SU-DHL-6 (cell line): ENCODE data around the gene RPL13A.

Experiments used
- H2AFZ ChIP-seq: fragments of 200-600 bp; sonication (generic); 2 replicates; pipeline ENCODE4 v1.6.1; 2014; ENCODE audit warnings: low read depth, mild to moderate bottlenecking, moderate library complexity, mixed read lengths, antibody characterized with exemption, low read length; ENCODE audit not compliant: severe bottlenecking
- H3F3A ChIP-seq: fragments of 200-600 bp; shearing (Covaris generic); 2 replicates; pipeline ENCODE4 v1.6.0; 2016; ENCODE audit warnings: antibody characterized with exemption, mild to moderate bottlenecking; ENCODE audit not compliant: insufficient read depth
- H3K27ac ChIP-seq: fragments of 200-600 bp; sonication (generic); 2 replicates; pipeline ENCODE4 v1.5.1; 2016; ENCODE audit warnings: low read depth, mild to moderate bottlenecking, low read length, moderate library complexity, mixed read lengths
- H3K27me3 ChIP-seq: fragments of 200-600 bp; sonication (generic), shearing (Covaris generic); 2 replicates; pipeline ENCODE4 v1.6.0; 2014; ENCODE audit warnings: mild to moderate bottlenecking, low read length
- H3K36me3 ChIP-seq: fragments of 200-600 bp; sonication (generic); 2 replicates; pipeline ENCODE4 v1.6.1; 2014; ENCODE audit warnings: mild to moderate bottlenecking, low read length, mixed read lengths
- H3K4me2 ChIP-seq: fragments of 300-600, 200-600 bp; shearing (Covaris generic), sonication (generic); 2 replicates; pipeline ENCODE4 v1.6.0; 2014; ENCODE audit warnings: low read length, low read depth, mild to moderate bottlenecking; ENCODE audit not compliant: poor library complexity, severe bottlenecking
- H3K4me3 ChIP-seq: fragments of 200-600 bp; sonication (generic); 2 replicates; pipeline ENCODE4 v1.5.1; 2014; ENCODE audit warnings: antibody characterized with exemption, low read length, mild to moderate bottlenecking, mixed read lengths; ENCODE audit not compliant: insufficient read depth, poor library complexity, severe bottlenecking
- H3K79me2 ChIP-seq: fragments of 200-600 bp; sonication (generic); 2 replicates; pipeline ENCODE4 v1.6.1; 2014; ENCODE audit warnings: mild to moderate bottlenecking, low read length, moderate library complexity; ENCODE audit not compliant: insufficient read depth
- H3K9ac ChIP-seq: fragments of 200-600 bp; sonication (generic); 2 replicates; pipeline ENCODE4 v1.7.0; 2014; ENCODE audit warnings: mild to moderate bottlenecking, low read length
- H3K9me2 ChIP-seq: fragments of 200-600 bp; sonication (generic); replicated peaks from 2 replicates; pipeline ENCODE4 v1.6.1; 2014; ENCODE audit warnings: low read length; ENCODE audit not compliant: insufficient read depth
- H3K9me3 ChIP-seq: fragments of 200-600 bp; sonication (generic); 2 replicates; pipeline ENCODE4 v1.6.1; 2014; ENCODE audit warnings: low read length, mixed read lengths; ENCODE audit not compliant: insufficient read depth
- H4K20me1 ChIP-seq: fragments of 200-600 bp; sonication (generic); 2 replicates; pipeline ENCODE4 v1.6.1; 2014; ENCODE audit warnings: low read depth, mild to moderate bottlenecking, antibody characterized with exemption, low read length, moderate library complexity, mixed read lengths
- CTCF ChIP-seq: fragments of 200-600 bp; sonication (generic); IDR thresholded peaks from one replicate; pipeline ENCODE4 v1.5.1; 2017; ENCODE audit warnings: antibody characterized with exemption, mild to moderate bottlenecking, low read length, moderate library complexity; ENCODE audit not compliant: insufficient read depth, poor library complexity, severe bottlenecking
- EZH2phosphoT487 ChIP-seq: fragments of 200-600 bp; sonication (generic), shearing (Covaris generic); conservative IDR thresholded peaks from 2 replicates; pipeline ENCODE4 v1.6.1; 2018; ENCODE audit warnings: mild to moderate bottlenecking, antibody characterized with exemption, low read length, moderate library complexity, mixed read lengths

RPL13A gene

GRCh38 chr19:49489601-49490167 is 2.3 kb downstream of the RPL13A start:
- H3K27ac ChIP-seq, result peak overlapping the region; percentile 91
- TF ChIP-seq EZH2phosphoT487 (no peak), CTCF (peak; percentile 46)
- no peaks in the 10 kb centered on the region for H3K27me3 ChIP-seq
- H4K20me1 ChIP-seq, result no peaks in the 10 kb centered on the region; the same call in 1 of the 2 replicates
- peaks cover 33% of the 10 kb centered on the region for H3K79me2 ChIP-seq
- no peaks in the 10 kb centered on the region for H3K9me2 ChIP-seq
- no peaks in the 10 kb centered on the region for H3K9me3 ChIP-seq
- H3K4me3 ChIP-seq, result peak overlapping the region; percentile 98
- H3K9ac ChIP-seq, result peak overlapping the region; percentile 100
- peaks cover 69% of the 10 kb centered on the region for H3F3A ChIP-seq
- H3K36me3 ChIP-seq, result peaks cover 35% of the 10 kb centered on the region
- H3K4me2 ChIP-seq, result peak overlapping the region; percentile 84
- no peak overlapping the region for H2AFZ ChIP-seq

GRCh38 chr19:49490287-49491029 is 3.0 kb downstream of the RPL13A start:
- Histone ChIP-seq H3K27ac (peak overlapping the region; percentile 91), H3K4me3 (peak overlapping the region; percentile 98)

GRCh38 chr19:49491030-49491803 is 3.8 kb downstream of the RPL13A start:
- no peaks in the 10 kb centered on the region for H3K27me3 ChIP-seq
- no peak overlapping the region for H3K9ac ChIP-seq
- H3K27ac ChIP-seq, result no peak overlapping the region
- H4K20me1 ChIP-seq, result no peaks in the 10 kb centered on the region; the same call in 1 of the 2 replicates
- H3K9me3 ChIP-seq, result no peaks in the 10 kb centered on the region
- H3K4me2 ChIP-seq, result no peak overlapping the region
- no peak overlapping the region for H3K4me3 ChIP-seq
- peaks cover 73% of the 10 kb centered on the region for H3F3A ChIP-seq
- H3K79me2 ChIP-seq, result peaks cover 33% of the 10 kb centered on the region
- no peak overlapping the region for H2AFZ ChIP-seq
- H3K9me2 ChIP-seq, result no peaks in the 10 kb centered on the region
- H3K36me3 ChIP-seq, result peaks cover 35% of the 10 kb centered on the region
- TF ChIP-seq EZH2phosphoT487, result no peak
- no peak for TF ChIP-seq CTCF

More at GRCh38 chr19:49490287-49491029, 3.0 kb downstream of the RPL13A start:
- Histone ChIP-seq H3K79me2 (peaks cover 33% of the 10 kb centered on the region), H3F3A (peaks cover 73% of the 10 kb centered on the region), H3K9ac (peak overlapping the region; percentile 100), H2AFZ (no peak overlapping the region), H3K36me3 (peaks cover 35% of the 10 kb centered on the region), H3K9me3 (no peaks in the 10 kb centered on the region), H3K27me3 (no peaks in the 10 kb centered on the region), H4K20me1 (no peaks in the 10 kb centered on the region; the same call in 1 of the 2 replicates), H3K4me2 (peak overlapping the region; percentile 84), H3K9me2 (no peaks in the 10 kb centered on the region)
- TF ChIP-seq CTCF (no peak), EZH2phosphoT487 (no peak)
